Iris pigment epithelial cell (primary cell): ENCODE results near the gene ZSCAN18.

Experiments used
- DNase-seq: peaks from one replicate; pipeline ENCODE4 v3.0.0-alpha.2; 2011; ENCODE audit warnings: low read depth

The ZSCAN18 gene

GRCh38 chr19:58044886-58045285 lies 53.1 kb downstream of the ZSCAN18 start:
- no peak for DNase-seq

- DNase-seq, result no peak
Measured at GRCh38 chr19:58044391-58044790, 53.6 kb downstream of the ZSCAN18 start.

- no peak for DNase-seq
Measured at GRCh38 chr19:58042495-58043340, 55.3 kb downstream of the ZSCAN18 start.

- DNase-seq, result no peak
Measured at GRCh38 chr19:58040751-58041525, 57.1 kb downstream of the ZSCAN18 start.

GRCh38 chr19:58038688-58039204 lies 59.3 kb downstream of the ZSCAN18 start:
- DNase-seq, result peak; percentile 5

- DNase-seq, result no peak
Measured at GRCh38 chr19:58037927-58038687, 59.9 kb downstream of the ZSCAN18 start.

GRCh38 chr19:58035863-58036262 lies 62.2 kb downstream of the ZSCAN18 start:
- no peak for DNase-seq

- no peak for DNase-seq
Measured at GRCh38 chr19:58034477-58034793, 63.6 kb downstream of the ZSCAN18 start.
